Astrocyte of the spinal cord (primary cell): ENCODE results near the gene SYCN.
A peak's percentile ranks its signal among the peaks of the same experiment; 100 is the strongest.

ENCODE experiments used
- DNase-seq: peaks from one replicate; pipeline ENCODE4 v3.0.0; 2011; ENCODE audit warnings: low read depth, low spot score
- H3K4me3 ChIP-seq: 2 replicates; pipeline ENCODE4 v1.5.1; 2011; ENCODE audit warnings: low read depth, mild to moderate bottlenecking, low read length, moderate library complexity
- CTCF ChIP-seq: IDR thresholded peaks from 2 replicates; pipeline ENCODE4 v1.5.1; 2012; ENCODE audit warnings: low read depth, mild to moderate bottlenecking, low read length, inconsistent platforms
- in situ Hi-C: cut with HindIII; loops from 2 replicates; pipeline ENCODE4 v1.10.0; 2017; ENCODE audit warnings: low sequenced_read_pairs

The SYCN gene

DNA sequence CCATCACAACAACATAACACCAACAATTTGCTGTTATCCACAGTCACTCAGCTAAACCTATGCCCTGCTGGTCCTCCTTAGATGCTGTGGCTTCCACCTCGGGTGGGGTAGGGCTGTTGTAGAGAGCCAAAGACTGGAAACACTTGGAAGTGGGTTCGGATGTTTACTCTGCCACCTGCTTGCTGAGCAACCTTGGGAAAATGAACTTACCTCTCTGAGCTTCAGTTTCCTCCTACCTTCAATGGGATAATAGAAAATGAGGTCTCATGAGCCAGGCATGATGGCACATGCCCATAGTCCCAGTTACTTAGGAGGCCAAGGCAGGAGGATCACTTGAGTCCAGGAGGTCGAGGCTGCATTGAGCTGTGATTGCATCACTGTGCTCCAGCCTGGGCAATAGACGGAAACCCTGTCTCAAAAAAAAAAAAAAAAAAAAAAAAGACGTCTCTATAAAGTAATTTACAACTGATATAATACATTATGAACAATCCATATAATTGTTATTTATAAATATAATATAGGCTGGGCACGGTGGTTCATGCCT lies 3.3 kb upstream of the SYCN start:
- H3K4me3 ChIP-seq = no peak overlapping the region
- no peak for TF ChIP-seq CTCF
- no peak for DNase-seq
- in situ Hi-C loops = no loop called here

DNA sequence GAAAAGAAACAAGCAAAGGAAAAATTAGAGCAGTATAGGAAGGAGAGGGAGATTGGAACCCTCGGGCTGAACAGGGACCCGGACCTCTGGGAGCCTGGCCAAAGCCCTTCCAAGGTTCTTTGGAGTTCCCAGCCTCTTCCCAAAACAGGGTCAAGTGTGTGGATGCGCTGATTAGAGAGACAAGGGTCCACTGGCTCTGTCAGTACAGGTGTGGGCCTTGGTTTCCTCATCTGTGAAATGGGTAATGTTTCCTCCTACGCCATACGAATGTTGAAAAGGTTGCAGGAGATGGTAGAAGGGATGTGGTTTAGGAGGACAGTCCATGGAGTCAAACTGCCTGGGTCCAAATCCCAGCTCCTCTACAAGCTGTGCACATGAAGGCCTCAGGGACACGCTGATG lies 2.1 kb upstream of the SYCN start:
- no peak for TF ChIP-seq CTCF
- no peak overlapping the region for H3K4me3 ChIP-seq
- DNase-seq = no peak
- in situ Hi-C loops = no loop called here

DNA sequence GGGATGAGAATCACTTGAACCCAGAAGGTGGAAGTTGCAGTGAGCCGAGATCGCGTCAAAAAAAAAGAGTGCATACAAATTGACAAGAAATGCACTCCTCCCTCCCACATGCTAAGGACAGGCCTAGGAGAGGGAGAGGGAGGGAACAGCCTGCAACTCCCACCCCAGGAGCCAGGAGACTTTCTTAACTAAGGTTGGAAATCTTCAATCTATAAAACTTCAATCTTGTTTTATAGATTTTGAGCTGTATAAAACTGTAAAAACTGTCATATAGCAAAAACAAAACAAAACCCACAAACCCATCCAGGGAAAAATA lies 1.3 kb upstream of the SYCN start:
- no peak for DNase-seq
- TF ChIP-seq CTCF = no peak
- no peak overlapping the region for H3K4me3 ChIP-seq
- in situ Hi-C loops = no loop called here

GRCh38 chr19:39202998-39203355 lies 1.1 kb downstream of the SYCN start:
- no peak overlapping the region for H3K4me3 ChIP-seq
- DNase-seq = no peak
- in situ Hi-C loops = no loop called here
- TF ChIP-seq CTCF = no peak

DNA sequence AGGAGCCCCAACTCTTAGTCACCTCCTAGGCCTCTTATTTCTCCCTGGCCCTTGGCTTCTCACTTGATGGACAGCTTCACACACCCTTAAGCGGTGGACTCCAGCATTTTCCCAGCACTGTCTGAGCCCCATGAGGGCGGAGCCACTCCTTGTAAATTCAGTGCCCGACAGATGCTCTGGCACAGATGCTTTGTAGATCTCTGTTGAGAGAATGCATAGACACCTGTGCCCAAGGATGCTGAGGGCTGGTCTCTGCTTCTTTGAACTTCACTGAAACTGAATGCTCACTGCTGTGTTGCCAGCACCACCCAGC lies 3.3 kb downstream of the SYCN start:
- in situ Hi-C loops = no loop called here
- TF ChIP-seq CTCF = no peak
- H3K4me3 ChIP-seq = no peak overlapping the region
- no peak for DNase-seq

DNA sequence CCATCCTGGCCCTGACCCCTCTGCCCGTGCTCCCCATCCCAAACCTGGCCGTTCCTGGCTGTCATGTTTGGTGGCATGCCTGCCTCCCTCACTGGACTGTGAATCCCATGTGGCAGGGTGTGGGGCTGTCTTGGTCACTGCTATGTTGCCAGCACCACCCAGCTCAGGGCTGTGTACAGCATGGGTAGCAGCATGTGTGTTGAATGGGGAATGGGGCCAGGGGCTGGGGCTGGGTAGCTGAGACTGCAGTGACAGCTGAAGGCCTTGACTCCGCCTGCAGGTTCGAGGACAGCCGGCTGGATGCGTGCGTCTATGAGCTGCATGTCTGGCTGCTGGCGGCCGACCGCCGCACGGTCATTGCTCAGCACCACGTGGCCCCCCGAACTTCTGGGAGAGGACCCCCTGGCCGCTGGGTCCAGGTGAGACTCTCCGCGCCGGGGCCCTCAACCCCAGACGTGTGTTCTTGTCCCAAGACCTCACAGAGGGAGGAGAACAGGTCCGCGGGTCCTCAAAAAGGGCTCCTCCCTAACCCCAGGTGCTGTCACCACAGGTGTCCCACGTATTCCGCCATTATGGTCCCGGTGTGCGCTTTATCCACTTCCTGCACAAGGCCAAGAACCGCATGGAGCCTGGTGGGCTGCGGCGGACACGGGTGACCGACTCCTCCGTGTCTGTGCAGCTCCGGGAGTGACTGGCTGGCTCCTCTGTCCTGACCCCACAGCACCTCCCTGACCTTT lies 3.8 kb downstream of the SYCN start:
- in situ Hi-C loops = no loop called here
- no peak for DNase-seq
- no peak overlapping the region for H3K4me3 ChIP-seq
- TF ChIP-seq CTCF = no peak

DNA sequence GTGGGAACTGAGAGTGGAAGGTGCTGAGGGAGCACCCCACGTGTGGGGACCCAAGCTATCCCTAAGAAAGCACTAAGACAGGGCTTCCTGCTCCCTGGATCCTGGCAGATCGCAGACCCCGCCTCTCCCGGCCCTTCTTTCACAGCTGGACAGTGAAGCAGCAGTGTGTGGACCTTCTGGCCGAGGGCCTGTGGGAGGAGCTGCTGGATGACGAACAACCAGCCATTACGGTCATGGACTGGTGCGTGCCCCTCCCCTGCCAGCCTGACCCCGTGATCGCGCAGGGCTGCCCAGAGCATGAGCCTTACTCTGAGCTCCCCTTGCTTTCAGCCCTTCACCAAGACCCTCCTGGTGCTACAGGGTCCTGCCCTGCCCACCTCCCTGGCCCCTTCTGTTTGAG lies 5.0 kb downstream of the SYCN start:
- peak; percentile 17 for DNase-seq
- H3K4me3 ChIP-seq = no peak overlapping the region
- no peak for TF ChIP-seq CTCF
- in situ Hi-C loops = no loop called here
